NCI-H1105 treated with DMSO at 0.1 percent for 48 hours (cell line): ENCODE results near the gene NR1D1.
A peak's percentile ranks its signal among the peaks of the same experiment; 100 is the strongest.

ENCODE experiments used
- DNase-seq: peaks from one replicate; lab custom pipeline; 2025; lab: John Stamatoyannopoulos, UW

The NR1D1 gene

GRCh38 chr17:40075201-40075941, 25.0 kb downstream of the NR1D1 start:
- peak; percentile 81 for DNase-seq

GRCh38 chr17:40074871-40075200, 25.6 kb downstream of the NR1D1 start:
- no peak for DNase-seq

GRCh38 chr17:40074175-40074512, 26.2 kb downstream of the NR1D1 start:
- no peak for DNase-seq

- no peak for DNase-seq
Measured at GRCh38 chr17:40073454-40074174, 26.8 kb downstream of the NR1D1 start.

- DNase-seq: no peak
Measured at GRCh38 chr17:40072735-40073346, 27.5 kb downstream of the NR1D1 start.

GRCh38 chr17:40072040-40072734, 28.2 kb downstream of the NR1D1 start:
- peak; percentile 92 for DNase-seq

- no peak for DNase-seq
Measured at GRCh38 chr17:40071313-40072039, 28.9 kb downstream of the NR1D1 start.

- no peak for DNase-seq
Measured at GRCh38 chr17:40070709-40071312, 29.6 kb downstream of the NR1D1 start.

- DNase-seq: peak; percentile 68
Measured at GRCh38 chr17:40069751-40070708, 30.4 kb downstream of the NR1D1 start.

- peak; percentile 58 for DNase-seq
Measured at GRCh38 chr17:40068917-40069750, 31.3 kb downstream of the NR1D1 start.

GRCh38 chr17:40068584-40068916, 31.8 kb downstream of the NR1D1 start:
- DNase-seq: no peak

- no peak for DNase-seq
Measured at GRCh38 chr17:40068129-40068581, 32.2 kb downstream of the NR1D1 start.

GRCh38 chr17:40067710-40068109, 32.7 kb downstream of the NR1D1 start:
- DNase-seq: no peak

- no peak for DNase-seq
Measured at GRCh38 chr17:40065769-40066510, 34.4 kb downstream of the NR1D1 start.

- DNase-seq: no peak
Measured at GRCh38 chr17:40064971-40065768, 35.2 kb downstream of the NR1D1 start.

- no peak for DNase-seq
Measured at GRCh38 chr17:40063901-40064531, 36.4 kb downstream of the NR1D1 start.

GRCh38 chr17:40063187-40063771, 37.1 kb downstream of the NR1D1 start:
- DNase-seq: peak; percentile 16
